Activated naive CD4-positive, alpha-beta T cell (primary cell): ENCODE results near the gene RPL13.

Experiments used
- DNase-seq, 4 experiments: peaks; one replicate each; lab custom pipeline; 2025; lab: John Stamatoyannopoulos, UW

Gene RPL13

DNA sequence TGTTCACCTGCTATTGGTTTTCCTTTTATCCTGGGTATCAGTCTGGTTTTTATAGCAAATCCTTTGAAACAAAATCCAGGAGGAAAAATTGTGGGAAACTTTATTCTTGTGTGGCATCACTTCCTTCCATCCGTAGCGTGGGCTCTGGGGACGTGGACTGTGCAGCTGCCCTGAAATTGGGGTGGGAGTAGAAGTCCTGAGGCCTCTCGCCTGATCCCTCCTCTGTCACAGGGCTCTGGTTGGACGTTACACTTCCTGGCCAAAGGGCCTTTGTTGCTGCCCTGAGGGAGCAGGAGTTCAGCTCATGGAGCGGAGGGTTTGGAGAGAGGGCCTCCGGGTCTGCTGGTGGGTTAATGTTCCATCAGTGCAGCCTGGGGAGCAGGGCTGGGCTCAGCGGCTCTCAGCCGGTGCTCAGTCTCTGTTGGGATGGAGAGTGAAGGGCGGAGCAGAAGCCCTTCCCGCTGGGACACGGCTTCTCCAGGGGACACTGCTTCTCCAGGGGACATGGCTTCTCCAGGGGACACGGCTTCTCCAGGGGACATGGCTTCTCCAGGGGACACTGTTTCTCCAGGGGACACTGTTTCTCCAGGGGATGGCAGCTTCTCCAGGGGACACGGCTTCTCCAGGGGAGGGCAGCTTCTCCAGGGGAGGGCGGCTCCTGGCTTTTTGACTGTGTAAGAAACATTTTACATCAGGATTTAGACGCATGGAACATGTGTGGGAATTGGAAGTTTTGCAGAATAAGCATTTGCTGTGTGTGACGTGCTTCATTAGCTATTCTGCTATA, 15.2 kb upstream of the RPL13 start:
- DNase-seq = no peak

DNA sequence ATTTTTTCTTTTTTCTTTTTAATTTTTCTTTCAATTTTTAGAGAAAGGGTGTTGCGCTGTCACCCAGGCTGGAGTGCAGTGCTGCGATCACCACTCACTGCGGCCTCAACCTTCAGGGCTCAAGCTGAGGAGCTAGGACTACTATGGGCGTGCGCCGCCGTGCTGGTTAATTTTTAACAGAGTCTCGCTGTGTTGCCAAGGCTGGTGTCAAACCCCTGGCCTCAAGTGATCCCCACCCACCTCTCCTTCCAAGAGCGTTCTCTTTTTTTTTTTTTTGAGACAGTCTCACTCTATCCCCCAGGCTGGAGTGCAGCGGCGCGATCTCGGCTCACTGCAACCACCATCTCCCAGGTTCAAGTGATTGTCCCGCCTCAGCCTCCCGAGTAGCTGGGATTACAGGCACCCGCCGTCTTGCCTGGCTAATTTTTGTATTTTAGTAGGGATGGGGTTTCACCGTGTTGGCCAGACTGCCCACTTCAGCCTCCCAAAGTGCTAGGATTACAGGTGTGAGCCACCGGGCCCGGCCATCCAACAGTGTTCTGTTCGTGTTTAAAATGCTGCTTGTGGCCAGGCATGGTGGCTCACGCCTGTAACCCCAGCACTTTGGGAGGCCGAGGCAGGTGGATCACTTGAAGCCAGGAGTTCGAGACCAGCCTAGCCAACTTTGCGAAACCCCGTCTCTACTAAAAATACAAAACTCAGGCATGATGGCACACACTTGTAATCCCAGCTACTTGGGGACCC, 14.5 kb upstream of the RPL13 start:
- no peak for DNase-seq

DNA sequence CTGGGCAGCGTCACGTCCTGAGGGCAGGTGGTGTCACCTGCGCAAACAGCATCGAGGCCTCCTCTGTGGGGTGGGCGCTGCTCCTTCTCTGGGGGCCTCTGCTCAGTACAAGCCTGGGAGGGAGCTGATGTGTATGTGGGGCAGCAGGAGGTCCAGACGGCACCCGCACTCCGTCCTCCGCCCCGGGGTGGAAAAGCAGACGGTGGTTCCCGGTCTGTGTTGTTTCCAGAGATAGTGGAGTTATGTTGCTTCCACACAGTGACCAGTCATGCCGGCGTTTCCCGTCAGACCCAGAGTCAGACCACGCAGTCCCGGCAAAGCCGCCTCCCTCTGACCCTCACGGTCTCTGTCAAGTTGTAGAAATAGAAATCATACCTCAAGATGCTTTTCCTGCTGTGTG, 13.7 kb upstream of the RPL13 start:
- no peak for DNase-seq

DNA sequence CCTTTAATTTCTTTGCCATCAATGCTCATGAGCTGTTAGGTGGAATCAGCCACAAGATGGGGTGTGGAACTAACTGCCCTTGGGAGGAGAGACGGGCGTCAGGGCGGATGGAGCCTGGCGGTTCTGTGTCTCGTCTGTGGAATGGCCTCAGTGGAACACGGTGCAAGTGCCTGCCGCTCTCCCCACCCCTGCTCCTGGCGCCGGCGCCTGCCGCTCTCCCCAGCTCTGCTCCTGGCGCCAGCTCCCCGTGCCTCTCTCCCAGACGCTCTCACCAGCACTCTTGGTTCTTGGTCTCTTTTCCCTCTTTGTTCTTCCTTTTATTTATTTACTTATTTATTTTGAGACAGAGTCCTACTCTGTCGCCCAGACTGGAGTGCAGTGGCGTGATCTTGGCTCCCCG, 13.2 kb upstream of the RPL13 start:
- no peak for DNase-seq

DNA sequence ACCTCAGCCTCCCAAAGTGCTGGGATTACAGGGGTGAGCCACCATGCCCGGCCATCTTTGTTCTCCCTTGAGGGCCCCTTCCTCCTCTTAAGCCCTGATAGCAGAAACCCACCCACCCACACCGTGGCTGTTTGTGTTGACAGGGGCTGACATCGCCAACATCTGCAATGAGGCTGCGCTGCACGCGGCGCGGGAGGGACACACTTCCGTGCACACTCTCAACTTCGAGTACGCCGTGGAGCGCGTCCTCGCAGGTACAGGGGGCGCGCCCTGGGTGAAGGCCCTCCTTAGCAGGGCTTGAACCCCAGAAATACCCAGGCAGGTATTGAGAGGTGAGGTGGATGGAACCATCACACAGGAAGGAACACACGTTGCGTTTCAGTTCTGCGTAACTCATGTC, 12.6 kb upstream of the RPL13 start:
- DNase-seq = no peak

DNA sequence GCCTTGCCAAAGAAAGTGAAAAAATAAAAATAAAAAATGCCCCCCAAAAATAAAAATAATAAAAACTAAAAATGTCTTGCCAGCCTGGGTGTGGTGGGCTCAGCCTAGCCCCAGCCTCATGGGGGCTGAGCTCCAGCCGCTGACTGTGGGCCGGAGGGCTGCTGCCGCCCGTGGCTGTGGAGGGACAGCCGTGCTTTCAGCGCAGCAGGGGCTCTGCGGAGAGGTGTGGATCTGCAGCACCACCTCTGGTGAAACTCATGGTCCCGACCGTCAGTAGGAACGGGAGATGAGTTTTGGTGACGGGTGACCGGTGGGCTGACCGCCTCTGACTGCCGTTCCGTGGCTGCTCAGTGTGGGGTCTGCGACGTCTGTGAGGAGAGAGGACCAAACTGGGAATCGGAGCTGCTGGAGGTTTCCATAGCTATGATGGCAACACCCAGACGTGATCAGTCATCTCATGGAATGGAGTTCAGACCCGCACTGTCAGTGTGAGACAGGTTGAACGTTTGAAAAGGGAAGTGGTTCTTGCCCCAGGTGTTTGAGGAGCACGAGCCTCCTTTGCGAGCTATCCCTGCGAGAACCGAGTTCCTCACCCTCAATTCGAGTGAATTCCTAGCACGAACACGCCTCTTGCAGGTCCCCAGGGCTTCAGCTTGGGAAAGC, 12.0 kb upstream of the RPL13 start:
- DNase-seq = no peak

DNA sequence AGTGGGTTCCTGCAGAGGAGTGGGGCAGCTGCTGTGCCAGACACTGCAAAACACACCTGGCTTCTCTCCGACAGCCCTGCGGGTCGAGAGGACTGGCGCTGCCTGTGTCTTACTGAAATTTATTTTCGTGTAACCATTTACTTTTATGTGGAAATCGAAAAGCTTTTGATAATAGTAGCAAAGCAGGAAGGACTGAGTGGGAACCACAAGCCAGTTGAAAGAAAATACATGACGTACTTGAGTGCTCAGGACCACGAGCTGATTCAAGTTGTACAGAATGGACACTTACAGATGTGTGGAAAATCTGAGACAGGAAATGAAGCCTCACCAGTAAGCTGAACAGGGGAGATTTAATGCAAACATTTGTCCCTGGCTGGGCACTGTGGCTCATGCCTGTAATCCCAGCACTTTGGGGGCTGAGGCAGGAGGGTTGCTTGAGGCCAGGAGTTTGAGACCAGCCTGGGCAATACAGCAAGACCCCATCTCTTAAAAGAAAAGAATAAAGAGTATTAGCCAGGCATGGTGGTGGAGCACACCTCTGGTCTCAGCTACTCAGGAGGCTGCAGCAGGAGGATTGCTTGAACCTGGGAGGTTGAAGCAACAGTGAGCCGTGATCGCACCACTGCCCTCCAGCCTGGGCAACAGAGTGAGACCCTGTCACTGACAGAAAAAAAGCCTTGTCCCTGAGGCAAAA, 11.3 kb upstream of the RPL13 start:
- DNase-seq = peak in 1 of 4 experiments; percentile 13

DNA sequence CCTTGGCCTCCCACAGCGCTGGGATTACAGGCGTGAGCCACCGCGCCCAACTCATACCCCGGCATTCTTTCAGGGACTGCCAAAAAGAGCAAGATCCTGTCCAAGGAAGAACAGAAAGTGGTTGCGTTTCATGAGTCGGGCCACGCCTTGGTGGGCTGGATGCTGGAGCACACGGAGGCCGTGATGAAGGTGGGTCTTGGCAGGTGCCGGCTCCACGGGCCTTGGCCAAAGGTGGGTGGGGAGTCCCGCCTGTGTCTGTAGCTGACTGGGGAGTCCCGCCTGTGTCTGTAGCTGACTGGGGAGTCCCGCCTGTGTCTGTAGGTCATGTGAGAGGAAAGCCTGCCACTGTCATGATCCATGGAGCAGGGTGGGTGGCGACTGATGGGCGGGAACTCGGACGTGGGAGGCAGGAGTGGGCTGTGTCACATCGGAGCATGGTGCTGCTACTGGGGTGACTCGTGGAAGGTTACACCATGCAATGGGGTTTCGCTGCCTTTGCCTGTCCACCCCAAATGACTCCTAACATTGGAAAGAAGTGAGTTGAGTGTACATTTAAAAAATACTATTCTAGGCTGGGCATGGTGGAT, 10.0 kb upstream of the RPL13 start:
- DNase-seq = no peak

DNA sequence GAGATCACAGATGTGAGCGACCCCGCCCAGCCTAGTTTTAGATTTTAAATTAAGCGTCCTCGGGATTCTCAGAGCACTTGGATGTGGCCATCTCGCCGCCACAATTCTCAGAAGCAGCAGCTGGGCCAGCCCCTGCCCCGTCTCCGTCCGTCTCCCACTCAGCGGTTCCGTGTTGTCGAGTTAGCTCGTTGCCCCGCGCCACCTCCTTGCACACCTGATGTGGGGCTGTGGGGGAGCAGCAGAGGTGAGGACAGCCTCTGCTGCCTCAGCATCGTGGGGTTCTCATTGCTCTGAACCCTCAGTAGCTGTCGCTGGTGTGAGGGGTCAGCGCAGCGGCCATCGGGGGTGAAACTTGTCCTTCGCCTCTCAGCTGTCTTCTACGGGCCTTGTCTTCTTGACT, 8.2 kb upstream of the RPL13 start:
- no peak for DNase-seq

DNA sequence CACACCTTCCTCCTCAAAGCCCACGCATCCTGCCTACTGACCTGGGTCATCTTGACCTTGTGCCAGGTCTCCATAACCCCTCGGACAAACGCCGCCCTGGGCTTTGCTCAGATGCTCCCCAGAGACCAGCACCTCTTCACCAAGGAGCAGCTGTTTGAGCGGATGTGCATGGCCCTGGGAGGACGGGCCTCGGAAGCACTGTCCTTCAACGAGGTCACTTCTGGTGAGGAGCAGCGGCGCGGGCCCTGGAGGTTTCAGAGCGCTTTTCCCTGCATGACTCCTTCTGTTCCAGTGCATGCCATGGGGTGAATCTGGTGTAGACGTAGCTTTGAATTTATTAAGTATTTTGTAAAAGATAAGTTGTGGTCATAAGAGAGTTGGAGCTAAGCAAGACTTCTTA, 7.6 kb upstream of the RPL13 start:
- no peak for DNase-seq

DNA sequence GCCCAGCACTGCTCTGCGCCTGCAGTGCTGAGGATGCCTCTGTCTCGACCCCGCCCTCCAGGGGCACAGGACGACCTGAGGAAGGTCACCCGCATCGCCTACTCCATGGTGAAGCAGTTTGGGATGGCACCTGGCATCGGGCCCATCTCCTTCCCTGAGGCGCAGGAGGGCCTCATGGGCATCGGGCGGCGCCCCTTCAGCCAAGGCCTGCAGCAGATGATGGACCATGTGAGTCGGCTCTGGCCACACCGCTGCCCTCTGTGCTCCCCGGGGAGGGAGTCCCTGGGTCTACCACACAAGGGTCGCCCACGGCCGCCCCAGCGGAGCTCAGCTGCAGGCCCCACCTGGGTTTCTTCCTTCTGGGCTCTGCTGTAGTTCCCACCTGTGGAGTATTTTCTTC, 6.7 kb upstream of the RPL13 start:
- no peak for DNase-seq

DNA sequence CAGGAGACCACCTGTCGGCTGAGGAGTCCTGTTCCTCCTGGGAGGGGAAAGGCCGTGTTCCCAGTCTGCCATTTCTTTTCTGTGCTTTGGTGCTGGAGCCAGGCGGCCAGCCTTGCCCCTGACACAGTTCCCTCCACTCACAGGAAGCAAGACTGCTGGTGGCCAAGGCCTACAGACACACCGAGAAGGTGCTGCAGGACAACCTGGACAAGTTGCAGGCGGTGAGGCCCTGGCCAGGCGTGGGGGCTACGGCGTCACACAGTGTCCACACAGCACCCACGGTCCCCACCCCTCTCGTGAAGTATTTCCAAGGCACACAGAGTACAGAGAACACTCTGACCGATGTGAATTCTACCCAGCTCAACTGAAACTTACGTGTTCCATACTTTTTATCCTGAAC, 6.1 kb upstream of the RPL13 start:
- no peak for DNase-seq

DNA sequence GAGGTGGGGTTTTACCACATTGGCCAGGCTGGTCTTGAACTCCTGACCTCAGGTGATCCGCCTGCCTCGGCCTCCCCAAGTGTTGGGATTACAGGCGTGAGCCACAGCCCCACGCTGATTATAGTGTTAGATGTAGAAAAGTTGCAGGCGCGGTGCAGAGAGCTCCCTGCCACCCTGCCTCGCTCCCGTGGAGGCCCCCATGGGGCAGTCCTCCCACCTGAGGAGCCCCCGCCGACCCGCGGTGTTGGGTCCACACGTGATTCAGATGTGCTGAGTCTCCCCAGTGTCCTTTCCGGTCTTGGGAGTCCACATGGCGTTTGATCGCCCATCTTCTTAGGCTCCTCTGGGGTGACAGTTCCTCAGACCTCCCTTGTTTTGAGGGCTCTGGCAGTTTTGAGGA, 5.2 kb upstream of the RPL13 start:
- DNase-seq = no peak

DNA sequence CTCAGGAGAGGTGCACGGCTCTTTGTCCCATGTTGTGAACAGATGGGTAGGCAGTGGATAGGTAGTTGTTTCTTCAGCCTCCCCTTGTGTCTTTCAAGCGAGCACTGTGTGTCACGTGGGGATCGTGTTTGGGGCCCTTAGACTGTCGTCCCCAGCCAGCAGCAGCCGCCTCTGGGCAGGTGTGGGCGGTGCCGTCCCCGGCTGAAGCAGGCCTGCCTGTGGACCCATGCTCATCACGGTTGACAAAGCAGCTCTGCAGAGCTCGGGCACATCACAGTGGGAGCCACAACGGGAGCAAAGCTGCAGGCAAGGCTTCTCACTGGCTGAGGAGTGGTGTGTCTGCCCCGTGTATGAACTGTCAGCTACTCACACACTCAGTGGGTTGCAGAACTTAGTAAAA, 4.7 kb upstream of the RPL13 start:
- DNase-seq = no peak

DNA sequence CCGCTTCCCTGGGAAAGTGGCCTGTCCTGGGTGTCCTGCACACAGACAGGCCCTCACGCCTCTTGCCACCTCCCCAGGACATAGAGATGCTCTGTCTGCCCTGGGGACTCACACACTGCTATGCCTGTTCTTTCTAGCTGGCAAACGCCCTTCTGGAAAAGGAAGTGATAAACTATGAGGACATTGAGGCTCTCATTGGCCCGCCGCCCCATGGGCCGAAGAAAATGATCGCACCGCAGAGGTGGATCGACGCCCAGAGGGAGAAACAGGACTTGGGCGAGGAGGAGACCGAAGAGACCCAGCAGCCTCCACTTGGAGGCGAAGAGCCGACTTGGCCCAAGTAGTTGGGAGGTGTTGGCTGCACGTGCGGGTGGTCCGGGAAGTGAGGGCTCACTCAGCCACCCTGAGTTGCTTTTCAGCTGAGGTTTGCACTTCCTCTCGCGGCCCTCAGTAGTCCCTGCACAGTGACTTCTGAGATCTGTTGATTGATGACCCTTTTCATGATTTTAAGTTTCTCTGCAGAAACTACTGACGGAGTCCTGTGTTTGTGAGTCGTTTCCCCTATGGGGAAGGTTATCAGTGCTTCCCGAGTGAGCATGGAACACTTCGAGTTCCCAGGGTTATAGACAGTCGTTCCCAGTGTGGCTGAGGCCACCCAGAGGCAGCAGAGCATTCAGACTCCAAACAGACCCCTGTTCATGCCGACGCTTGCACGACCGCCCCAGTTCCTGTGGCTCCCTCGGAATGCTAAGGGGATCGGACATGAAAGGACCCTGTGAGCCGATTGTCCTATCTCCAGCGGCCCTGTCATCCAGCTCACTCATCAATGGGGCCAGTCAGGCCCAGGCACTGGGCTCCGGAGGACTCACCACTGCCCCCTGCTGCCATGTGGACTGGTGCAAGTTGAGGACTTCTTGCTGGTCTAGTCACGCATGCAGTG, 3.5 kb upstream of the RPL13 start:
- peak; percentile 20 to 79 (median 76) for DNase-seq

DNA sequence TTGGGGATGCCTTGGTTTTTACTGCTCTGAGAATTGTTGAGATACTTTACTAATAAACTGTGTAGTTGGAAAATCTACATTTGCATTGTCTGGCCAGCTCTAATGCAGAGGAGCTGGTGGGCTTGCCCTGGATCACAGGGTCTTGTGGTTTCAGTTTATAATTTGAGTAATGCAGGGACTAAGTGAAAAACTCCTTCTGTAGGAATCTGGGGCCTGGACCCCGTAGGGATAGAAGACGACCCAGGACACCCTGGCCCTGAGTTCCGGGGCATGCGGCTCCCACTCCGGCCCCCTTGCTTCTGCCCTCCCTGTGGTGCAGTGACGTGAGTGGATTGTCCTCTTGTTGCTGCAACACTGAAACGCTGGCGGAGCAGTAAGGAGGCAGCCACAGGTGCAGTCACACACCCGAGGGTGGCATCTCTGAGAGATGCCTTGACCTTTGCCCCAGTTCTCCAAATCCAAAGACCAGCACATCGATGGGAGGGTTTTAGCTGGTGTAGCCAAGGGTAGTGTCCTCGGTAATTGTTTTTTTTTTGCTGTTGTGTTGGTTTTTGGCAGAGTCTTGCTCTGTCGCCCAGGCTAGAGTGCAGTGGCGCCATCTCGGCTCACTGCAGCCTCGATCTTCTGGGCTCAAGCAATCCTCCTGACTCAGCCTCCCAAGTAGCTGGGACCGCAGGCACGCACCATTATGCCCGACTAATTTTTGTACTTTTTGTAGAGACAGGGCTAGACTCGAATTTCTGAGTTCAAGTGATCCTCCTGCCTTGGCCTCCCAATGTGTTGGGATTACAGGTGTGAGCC, 2.6 kb upstream of the RPL13 start:
- DNase-seq = no peak

DNA sequence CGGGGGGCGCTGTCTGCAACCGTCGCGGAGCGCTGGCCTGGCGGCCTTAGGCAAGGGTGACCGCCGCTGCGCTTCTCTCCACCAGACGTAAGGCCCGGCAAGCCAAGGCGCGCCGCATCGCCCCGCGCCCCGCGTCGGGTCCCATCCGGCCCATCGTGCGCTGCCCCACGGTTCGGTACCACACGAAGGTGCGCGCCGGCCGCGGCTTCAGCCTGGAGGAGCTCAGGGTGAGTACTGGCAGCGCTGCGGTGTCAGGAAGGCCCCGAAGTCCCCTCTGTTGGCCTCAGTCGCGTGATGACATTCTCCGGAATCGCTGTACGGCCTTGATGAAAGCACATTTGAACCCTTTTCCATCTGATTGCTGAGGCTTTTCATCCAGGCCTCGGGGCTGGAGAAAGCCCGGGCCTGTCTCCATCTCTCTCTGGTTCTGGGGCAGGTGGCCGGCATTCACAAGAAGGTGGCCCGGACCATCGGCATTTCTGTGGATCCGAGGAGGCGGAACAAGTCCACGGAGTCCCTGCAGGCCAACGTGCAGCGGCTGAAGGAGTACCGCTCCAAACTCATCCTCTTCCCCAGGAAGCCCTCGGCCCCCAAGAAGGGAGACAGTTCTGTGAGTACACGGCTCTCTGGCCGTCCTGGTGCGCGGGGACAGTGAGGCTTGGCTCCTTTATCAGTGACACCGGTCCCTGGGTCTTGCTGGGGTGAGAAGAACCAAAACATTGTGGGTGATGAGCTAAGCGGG, 831 bp downstream of the RPL13 start:
- DNase-seq = peak in 1 of 4 experiments; percentile 39

DNA sequence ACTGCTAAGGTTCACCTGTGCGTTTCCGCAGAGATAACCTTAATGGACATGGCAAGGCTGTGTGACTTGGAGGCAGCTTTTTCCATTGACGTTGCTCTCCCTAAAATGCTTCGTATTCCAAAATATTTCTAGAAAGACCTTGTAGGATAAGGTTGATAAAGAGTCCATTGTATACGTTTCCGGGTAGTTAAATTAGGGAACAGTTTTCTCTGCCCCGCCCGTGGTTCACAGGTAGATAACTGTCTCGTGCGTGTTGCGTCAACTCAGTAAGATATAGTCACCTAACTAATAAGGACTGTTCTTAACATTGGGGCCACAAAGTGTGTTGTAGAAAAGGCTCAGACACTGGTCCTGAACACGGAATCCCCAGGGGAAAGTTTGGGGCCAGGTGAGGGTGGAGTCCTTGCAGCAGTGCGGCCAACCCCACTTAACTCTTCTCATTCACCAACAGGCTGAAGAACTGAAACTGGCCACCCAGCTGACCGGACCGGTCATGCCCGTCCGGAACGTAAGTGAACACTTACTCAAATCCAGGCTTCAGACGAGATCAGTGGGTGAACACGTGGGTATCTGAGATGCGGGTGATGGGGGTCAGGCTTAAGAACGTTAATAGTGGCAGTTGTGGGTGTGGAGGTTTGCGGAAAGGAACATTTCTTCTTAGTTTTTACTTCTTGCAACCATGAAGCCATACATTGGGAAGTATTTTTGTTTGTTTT, 1.6 kb downstream of the RPL13 start:
- DNase-seq = no peak

DNA sequence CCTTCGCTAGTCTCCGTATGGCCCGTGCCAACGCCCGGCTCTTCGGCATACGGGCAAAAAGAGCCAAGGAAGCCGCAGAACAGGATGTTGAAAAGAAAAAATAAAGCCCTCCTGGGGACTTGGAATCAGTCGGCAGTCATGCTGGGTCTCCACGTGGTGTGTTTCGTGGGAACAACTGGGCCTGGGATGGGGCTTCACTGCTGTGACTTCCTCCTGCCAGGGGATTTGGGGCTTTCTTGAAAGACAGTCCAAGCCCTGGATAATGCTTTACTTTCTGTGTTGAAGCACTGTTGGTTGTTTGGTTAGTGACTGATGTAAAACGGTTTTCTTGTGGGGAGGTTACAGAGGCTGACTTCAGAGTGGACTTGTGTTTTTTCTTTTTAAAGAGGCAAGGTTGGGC, 2.5 kb downstream of the RPL13 start:
- no peak for DNase-seq
